Gastroesophageal sphincter (tissue), 3 donors: ENCODE measurements around the gene DNM3.

Experiments
- EP300 ChIP-seq: sonication (generic); formaldehyde crosslinking; IDR thresholded peaks from one replicate; pipeline ENCODE4 v1.6.1; 2017; ENCODE audit warnings: antibody characterized with exemption, mild to moderate bottlenecking
- POLR2A ChIP-seq, 2 donors: fragments of 450-650 bp; IDR thresholded peaks; one replicate each; pipeline ENCODE4 v1.6.1; 2017; ENCODE audit warnings: antibody characterized with exemption in 2 of 2, mild to moderate bottlenecking in 2 of 2, moderate library complexity in 1 of 2
- POLR2AphosphoS5 ChIP-seq: sonication (generic); formaldehyde crosslinking; IDR thresholded peaks from one replicate; pipeline ENCODE4 v1.6.1; 2017; ENCODE audit warnings: antibody characterized with exemption
- TF ChIP-seq, protein P1 (sequence below), 4 experiments: fragments of 200-600 bp in 2 of 4; fragments of 450-650 bp in 2 of 4; sonication (generic) in 1 of 4; IDR thresholded peaks; one replicate each; pipeline ENCODE4 v1.5.1; 2017 to 2019; ENCODE audit warnings: antibody characterized with exemption in 4 of 4, mild to moderate bottlenecking in 2 of 4, moderate library complexity in 2 of 4

DNA sequence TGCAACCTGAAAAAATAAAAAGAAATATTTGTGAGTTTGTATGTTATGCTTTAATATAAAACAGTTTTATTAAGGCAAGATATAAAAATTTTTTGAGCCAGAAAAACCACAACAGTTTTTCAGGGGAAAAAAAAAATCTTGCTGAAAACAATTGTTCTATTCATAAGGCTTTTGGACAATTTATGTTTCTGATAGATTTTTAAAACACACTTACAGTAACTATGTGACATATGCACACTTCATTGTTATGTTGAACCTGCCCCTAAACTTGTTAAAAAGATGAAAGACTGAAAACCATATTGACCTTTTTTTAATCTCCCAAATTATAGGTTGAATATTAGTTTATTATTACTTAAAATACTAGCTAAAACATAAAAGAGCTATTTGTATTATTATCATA lies 299.3 kb downstream of the DNM3 start:
- TF ChIP-seq POLR2A (IDR thresholded peaks at IDR 0.05) (no peak), POLR2AphosphoS5 (no peak), EP300 (no peak)
- TF ChIP-seq, protein P1, sequence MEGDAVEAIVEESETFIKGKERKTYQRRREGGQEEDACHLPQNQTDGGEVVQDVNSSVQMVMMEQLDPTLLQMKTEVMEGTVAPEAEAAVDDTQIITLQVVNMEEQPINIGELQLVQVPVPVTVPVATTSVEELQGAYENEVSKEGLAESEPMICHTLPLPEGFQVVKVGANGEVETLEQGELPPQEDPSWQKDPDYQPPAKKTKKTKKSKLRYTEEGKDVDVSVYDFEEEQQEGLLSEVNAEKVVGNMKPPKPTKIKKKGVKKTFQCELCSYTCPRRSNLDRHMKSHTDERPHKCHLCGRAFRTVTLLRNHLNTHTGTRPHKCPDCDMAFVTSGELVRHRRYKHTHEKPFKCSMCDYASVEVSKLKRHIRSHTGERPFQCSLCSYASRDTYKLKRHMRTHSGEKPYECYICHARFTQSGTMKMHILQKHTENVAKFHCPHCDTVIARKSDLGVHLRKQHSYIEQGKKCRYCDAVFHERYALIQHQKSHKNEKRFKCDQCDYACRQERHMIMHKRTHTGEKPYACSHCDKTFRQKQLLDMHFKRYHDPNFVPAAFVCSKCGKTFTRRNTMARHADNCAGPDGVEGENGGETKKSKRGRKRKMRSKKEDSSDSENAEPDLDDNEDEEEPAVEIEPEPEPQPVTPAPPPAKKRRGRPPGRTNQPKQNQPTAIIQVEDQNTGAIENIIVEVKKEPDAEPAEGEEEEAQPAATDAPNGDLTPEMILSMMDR (IDR thresholded peaks at IDR 0.05): no peak
